ENCODE measurements around the gene PHLDA2. TPM values are rescaled to one million over a fixed set of nuclear protein-coding genes. Genes with fewer than 3 reads are reported as not detected.
A peak's percentile ranks its signal among the peaks of the same experiment; 100 is the strongest.

PHLDA2 gene, protein sequence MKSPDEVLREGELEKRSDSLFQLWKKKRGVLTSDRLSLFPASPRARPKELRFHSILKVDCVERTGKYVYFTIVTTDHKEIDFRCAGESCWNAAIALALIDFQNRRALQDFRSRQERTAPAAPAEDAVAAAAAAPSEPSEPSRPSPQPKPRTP
- total RNA-seq, result 1 to 10 TPM in 6 of 9 donors, under 1 TPM in 1, not detected in 2; 0.11 to 8.7 (median 2.1) TPM
- 1 to 10 TPM in 2 of 3 donors, not detected in 1; 1.1 to 8.9 TPM for polyA plus RNA-seq
- long read RNA-seq, donor 1, result 0 reads
- long read RNA-seq, donor 2, result 0 reads
- long read RNA-seq, donor 3, result 0 reads
- long read RNA-seq, donor 4, transcript PHLDA2-201 (2 exons, 955 nt), result major isoform, 11 of 11 reads
- long read RNA-seq, donor 4, partial matches to known transcripts, result 0 of 11 reads
- long read RNA-seq, donor 4, other reads (novel, unspliced or antisense), result 0 of 11 reads
- long read RNA-seq, donor 5, transcript PHLDA2-201 (2 exons, 955 nt), result major isoform, 9 of 9 reads
- long read RNA-seq, donor 5, partial matches to known transcripts, result 0 of 9 reads
- long read RNA-seq, donor 5, other reads (novel, unspliced or antisense), result 0 of 9 reads
- long read RNA-seq, donor 6, result 0 reads
- long read RNA-seq, donor 7, result 0 reads
- long read RNA-seq, donor 8, result 0 reads
- long read RNA-seq, donor 9, result 0 reads
- long read RNA-seq, donor 10, partial matches to known transcripts, result 0 of 1 reads
- long read RNA-seq, donor 10, other reads (novel, unspliced or antisense), result 0 of 1 reads

GRCh38 chr11:2928605-2929530, at the start of gene PHLDA2:
TSS of gene PHLDA2 (minus strand) at chr11:2929420. CDS start at chr11:2929364, 56 bp downstream.
- Histone ChIP-seq H3K4me3 (peak within 1 kb of the TSS in 2 of 4 donors; percentile 53 to 63), H3K27me3 (peaks cover 11% of the 10 kb centered on the region), H3K4me1 (replicated peaks in 1 of 2) (peaks cover 16 to 23% of the 10 kb centered on the region in 2 donors), H3K36me3 (replicated peaks in 1 of 2) (no peaks in the 10 kb centered on the region), H3K9me3 (replicated peaks in 1 of 3) (no peaks in the 10 kb centered on the region), H3K27ac (peak within 1 kb of the TSS in 3 of 5 donors; percentile 5 to 57 (median 30))
- TF ChIP-seq POLR2A (IDR thresholded peaks at IDR 0.05), result peak in 1 of 2 donors; percentile 48
- no peak for TF ChIP-seq CTCF (IDR thresholded peaks at IDR 0.05)
- WGBS, 4 donors, result 2 to 12% (median 5%) methylated on average over 12 to 108 of the region's 113 CpGs
- DNase-seq, result peak in 5 of 7 donors; percentile 56 to 74 (median 63)
- intact Hi-C loops (cut with DNase I), result no loop called here

GRCh38 chr11:2977113-2977512, 47.9 kb upstream of the PHLDA2 start:
- Histone ChIP-seq H3K4me1 (replicated peaks in 1 of 2) (peaks cover 2% of the 10 kb centered on the region in 2 donors), H3K9me3 (replicated peaks in 1 of 3) (no peaks in the 10 kb centered on the region), H3K4me3 (no peak overlapping the region), H3K27ac (no peak overlapping the region), H3K36me3 (replicated peaks in 1 of 2) (peaks cover 0 to 44% of the 10 kb centered on the region in 2 donors), H3K27me3 (no peaks in the 10 kb centered on the region)
- TF ChIP-seq CTCF (IDR thresholded peaks at IDR 0.05), result no peak
- no peak for TF ChIP-seq POLR2A (IDR thresholded peaks at IDR 0.05)
- DNase-seq, result peak in 1 of 7 donors; percentile 38
- WGBS, 4 donors, result 50 to 57% (median 52%) methylated on average over 7 of the region's 7 CpGs
- intact Hi-C loops (cut with DNase I), result no loop called here

DNA sequence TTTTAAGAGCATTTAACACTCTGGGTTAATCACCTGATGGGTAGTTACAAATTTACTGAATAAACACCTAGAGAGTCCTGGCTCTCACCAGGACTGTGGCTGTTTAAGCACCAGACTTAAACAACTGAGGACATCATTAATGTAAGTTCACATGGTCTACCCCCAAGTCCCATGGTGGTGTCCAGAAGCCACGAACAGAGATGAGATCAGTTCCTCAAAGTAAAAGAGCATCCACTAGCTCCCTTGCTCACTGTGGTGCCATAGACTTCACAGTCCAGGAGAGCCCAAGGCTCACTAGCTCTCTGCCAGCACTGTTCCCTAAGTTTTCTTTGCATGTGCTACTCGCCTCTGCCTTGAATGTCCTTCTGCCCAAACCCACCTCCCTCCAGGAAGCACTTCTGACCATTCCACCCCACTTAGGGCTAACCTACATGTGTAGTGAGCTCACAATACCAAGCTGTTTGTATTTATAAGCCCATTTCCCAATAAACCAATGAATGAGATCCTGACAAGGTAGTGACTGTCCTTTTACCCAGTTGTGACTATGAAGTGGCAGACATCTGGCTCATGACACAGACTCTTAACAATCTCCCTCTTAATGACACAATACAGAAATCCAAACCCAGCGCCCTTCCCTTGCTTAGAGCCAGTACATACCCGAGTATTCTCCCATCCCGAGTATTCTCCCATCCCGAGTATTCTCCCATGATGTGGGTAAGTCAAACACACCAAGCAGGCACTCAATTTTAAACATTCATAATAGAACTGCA, 47.3 kb upstream of the PHLDA2 start:
- H3K27ac ChIP-seq, result no peak overlapping the region
- no peak for TF ChIP-seq CTCF (IDR thresholded peaks at IDR 0.05)
- TF ChIP-seq POLR2A (IDR thresholded peaks at IDR 0.05), result no peak
- DNase-seq, result no peak
- H3K4me1 ChIP-seq (replicated peaks in 1 of 2), result no peaks in the 10 kb centered on the region
- no peaks in the 10 kb centered on the region for H3K27me3 ChIP-seq
- peaks cover 0 to 51% of the 10 kb centered on the region in 2 donors for H3K36me3 ChIP-seq (replicated peaks in 1 of 2)
- intact Hi-C loops (cut with DNase I), result no loop called here
- WGBS, 4 donors, result 88 to 90% (median 88%) methylated on average over 6 of the region's 6 CpGs
- no peak overlapping the region for H3K4me3 ChIP-seq
- H3K9me3 ChIP-seq (replicated peaks in 1 of 3), result no peaks in the 10 kb centered on the region
